Activated effector memory CD4-positive, alpha-beta T cell treated with Interleukin-2 at 50 U/mL for 16 hours (primary cell): ENCODE data around the gene SIPA1L2.

ENCODE experiments used
- DNase-seq: peaks from one replicate; pipeline ENCODE4 v3.0.0-alpha.2; 2020

The SIPA1L2 gene

DNA sequence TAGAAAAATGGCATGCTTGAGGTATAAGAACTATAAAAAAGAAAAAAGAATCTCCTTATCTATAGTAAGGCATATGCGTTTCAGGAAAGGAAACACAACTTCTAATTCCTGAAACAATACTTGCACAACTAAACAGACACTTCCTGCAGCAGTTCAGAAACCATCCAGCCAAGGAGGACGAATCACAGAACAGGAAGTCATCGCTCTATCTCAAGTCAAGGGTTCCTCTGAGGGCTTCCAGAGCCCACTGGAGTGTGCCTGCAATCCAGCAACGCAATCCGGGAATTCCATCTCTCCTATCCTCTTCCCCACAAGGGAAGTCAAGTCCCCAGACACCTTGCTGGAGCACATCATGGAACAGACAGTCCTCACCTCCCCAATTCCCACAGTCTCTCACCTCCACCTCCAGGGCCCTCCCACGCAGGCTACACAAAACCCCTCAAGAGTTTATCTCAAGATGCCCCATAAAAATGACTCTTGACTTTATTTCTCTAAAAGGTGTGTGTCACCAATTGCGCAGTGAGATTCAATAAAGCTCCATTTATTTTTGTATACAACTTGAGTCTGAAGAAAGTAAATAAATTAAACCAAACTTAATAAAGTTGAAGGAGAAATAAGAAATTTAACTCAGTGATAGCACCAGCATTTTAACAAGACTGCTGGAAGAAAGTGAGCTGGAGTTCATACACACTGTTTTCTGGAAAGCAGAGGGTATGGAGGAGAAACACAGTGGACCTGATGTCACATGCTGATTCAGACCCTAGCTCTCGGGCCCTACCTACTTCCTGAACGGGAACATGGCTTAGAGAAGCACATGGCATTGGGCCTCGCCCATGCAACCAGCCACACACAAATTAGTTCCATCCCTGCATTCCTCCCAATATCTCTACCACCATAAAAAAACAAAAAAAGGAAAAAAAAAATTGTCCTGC lies 39.9 kb downstream of the SIPA1L2 start:
- DNase-seq, result no peak

DNA sequence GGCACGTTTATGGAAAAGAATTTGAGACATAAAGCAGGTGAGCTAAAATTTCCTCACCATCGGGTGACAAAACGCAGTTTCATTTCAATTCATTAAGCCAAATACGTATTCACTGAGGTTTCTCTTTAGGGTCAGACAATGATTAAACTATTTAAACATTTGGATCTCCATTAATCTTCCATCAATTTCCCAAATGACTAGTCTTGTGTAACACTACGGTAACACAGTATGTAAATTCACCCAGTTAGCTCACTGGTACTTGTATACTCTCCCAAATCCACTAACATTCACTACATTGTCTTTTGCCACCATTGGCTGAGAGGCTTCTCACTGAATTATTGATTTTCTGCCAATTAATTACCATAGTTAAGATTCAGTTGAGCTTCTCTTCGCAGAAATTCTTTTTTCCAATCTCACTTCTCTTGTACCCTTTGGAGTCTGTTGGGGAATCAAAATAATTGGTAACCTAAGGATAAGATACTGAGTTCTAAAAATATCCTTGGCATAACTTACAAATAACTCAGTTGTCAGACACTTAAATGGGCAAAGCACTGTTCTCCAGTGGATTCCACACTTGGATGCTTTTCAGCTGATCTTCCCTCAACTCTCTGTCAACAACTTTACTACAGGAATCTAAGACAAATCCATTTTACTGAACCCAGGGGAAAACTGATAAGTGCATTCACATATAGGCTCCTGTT lies 40.7 kb downstream of the SIPA1L2 start:
- DNase-seq, result no peak

DNA sequence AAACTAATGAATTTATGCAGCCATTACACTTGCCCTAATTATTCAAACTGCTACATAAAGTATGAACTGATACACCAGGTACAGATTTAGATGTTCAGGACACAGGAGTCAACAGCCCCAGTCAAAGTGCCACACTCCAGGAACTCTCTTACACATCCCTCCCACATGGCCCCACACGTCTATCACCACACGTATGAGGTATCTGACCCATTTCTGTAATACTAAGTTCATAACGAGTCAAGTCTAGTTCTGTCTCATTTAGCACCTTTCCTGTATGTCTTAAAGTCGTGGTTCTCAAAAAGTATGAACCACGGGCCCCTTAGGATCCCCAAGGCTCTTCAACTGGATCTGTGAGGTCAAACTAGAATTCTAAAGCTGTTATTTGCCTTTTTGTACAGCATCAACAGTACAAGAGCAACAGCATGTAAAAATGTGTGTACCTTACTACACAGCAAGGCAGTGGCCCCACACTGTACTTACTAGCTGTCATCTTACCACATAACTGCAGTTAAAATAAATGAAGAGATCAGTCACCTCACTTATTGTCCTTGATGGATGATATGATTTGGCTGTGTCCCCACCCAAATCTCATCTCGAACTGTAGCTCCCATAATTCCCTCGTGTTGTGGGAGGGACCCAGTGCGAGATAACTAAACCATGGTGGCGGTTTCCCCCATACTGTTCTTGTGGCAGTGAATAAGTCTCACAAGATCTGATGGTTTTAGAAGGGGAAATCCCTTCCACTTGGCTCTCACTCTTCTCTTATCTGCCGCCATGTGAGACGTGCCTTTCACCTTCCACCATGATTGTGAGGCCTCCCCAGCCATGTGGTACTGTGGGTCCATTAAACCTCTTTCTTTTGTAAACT lies 42.6 kb downstream of the SIPA1L2 start:
- no peak for DNase-seq

DNA sequence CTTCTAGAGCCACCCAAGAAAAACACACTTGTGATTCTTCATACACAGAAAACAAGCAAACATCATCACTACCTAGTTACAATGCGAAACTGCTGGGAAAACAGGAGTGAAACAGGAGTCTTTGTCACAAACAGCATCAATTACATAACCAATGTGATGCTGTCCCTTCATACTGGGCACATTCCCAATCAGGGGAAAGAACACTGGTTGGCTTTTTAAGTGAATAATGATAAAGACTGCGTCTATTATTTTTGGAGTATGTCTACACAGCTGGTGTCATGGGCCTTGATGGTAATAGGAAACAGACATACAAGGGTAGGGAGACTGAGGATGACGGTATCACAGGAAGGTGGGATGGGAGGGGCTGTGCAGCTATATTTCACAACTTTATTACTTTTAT lies 43.3 kb downstream of the SIPA1L2 start:
- no peak for DNase-seq

DNA sequence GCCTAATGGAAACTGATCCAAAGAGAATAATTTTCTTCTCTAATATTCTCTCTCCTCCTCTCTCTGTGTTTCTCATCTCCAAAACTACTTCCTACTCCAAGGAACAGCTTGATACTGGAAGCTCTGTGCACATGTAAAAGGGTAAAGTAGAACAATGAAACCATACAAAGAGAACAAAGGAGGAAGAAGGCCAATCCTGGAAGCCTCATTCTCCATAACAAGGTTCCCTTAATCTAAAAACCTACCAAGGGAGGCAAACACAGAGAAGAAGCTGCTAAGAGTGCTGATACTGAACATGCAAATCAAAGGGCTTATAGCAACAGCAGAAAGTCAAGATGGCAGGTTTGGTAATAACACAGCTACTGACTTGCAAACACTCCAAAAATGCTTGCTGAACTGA lies 44.4 kb downstream of the SIPA1L2 start:
- no peak for DNase-seq

DNA sequence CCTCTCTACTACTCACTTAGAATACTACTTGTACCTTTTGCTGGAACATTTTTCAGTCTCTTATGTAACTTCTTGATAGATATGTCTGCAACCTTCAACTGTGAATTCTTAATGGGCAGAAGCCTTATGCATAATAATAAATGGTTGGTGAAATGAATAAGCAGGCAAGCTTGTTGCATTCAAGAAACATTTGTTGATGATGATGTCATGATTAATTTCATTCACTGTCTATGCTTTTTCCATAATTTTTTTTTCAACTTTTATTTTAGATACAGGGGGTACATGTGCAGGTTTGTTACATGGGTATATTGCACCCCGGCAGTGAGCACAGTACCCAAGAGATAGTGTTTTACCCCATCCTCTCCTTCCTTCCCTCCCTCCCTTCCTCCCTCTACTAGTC lies 48.0 kb downstream of the SIPA1L2 start:
- DNase-seq, result no peak
